C4-2B (cell line): ENCODE measurements around the gene DOCK3.
"Not testable (repeated sequence)": the region's sequence is repeated elsewhere in the genome, so short reads cannot be mapped to it uniquely, and the experiment has no call there.

Experiments used
- H3K27ac ChIP-seq: fragments of 450-650 bp; 2 replicates; pipeline ENCODE4 v1.5.1; 2017
- ZFX ChIP-seq: fragments of 450-650 bp; IDR thresholded peaks from 2 replicates; pipeline ENCODE4 v1.6.1; 2017
- TF ChIP-seq, protein P1 (sequence below): fragments of 450-650 bp; conservative IDR thresholded peaks from 2 replicates; pipeline ENCODE4 v1.5.1; 2017; ENCODE audit warnings: mild to moderate bottlenecking

DOCK3 gene

DNA sequence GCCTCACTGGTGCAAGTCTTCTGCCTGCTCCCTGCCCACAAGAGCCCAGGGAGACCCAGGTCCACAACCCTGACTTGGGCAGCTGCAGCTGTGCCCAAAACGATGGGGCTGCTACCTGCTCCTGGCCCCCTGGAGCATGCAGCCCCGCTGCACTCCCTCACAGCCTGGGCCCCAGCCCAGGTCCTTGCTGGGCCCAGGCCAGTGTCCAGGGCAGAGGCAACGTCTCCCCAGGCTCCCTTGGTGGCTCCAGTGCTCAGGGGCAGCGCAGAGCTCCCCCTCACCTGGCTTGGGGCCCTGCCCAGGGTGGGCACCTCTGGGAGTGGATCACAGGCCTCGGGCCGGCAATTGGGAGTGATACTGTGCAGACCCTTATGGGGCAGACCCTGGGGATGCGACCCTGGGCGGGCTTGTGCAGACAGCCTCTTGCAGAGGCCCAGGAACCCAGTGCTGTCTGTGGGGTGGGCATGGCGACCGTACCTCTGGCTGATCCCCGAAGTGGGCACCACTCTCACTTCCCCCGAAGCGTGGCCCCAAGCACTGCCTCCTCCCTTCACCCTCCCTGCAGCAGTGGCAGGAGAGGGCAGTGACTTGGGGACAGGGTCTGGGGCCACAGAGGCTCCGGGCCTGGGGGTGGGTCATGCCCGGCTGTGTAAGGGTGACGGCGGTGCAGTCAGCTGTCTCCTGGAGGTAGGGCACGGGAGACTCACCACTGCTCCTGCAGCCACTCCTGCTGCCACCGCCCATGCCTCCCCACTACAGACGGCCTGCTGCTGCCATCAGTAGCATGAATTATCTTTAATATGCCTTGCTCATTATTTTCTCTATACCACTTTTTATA lies 255.9 kb downstream of the DOCK3 start:
- no peak overlapping the region for H3K27ac ChIP-seq
- no peak for TF ChIP-seq ZFX
- TF ChIP-seq, protein P1, sequence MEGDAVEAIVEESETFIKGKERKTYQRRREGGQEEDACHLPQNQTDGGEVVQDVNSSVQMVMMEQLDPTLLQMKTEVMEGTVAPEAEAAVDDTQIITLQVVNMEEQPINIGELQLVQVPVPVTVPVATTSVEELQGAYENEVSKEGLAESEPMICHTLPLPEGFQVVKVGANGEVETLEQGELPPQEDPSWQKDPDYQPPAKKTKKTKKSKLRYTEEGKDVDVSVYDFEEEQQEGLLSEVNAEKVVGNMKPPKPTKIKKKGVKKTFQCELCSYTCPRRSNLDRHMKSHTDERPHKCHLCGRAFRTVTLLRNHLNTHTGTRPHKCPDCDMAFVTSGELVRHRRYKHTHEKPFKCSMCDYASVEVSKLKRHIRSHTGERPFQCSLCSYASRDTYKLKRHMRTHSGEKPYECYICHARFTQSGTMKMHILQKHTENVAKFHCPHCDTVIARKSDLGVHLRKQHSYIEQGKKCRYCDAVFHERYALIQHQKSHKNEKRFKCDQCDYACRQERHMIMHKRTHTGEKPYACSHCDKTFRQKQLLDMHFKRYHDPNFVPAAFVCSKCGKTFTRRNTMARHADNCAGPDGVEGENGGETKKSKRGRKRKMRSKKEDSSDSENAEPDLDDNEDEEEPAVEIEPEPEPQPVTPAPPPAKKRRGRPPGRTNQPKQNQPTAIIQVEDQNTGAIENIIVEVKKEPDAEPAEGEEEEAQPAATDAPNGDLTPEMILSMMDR: no peak

DNA sequence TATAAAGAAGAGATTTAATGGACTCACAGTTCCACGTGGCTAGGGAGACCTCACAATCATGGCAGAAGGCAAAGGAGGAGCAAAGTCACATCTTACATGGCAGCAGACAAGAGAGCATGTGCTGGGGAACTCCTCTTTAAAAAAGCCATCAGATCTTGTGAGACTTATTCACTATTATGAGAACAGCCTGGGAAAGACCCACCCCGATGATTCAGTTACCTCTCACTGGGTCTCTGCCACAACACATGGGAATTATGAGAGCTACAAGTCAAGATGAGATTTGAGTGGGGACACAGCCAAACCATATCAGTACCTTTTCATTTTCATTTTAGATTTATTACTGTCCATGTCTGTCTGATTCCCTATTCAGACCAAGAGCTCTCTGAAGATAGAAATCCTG lies 258.2 kb downstream of the DOCK3 start:
- H3K27ac ChIP-seq: not testable (repeated sequence)

DNA sequence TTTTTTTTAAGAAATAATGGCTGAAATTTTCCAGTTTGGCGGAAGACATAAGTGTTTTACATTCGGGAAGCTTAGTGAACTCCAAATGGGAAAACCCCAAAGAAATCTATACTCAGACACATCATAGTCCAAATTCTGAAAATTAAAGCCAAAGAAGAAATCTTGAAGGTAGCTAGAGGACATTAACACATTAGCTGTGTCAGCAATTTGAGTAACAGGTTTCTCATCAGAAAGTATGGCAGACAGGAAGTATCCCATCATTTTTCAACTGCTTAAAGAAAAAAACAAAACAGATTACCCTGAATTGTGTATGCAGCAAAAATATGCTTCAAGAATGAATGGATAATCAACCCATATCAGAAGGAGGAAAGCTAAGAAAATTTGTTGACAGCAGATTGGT lies 261.7 kb downstream of the DOCK3 start:
- H3K27ac ChIP-seq: no peak overlapping the region
- no peak for TF ChIP-seq ZFX
- TF ChIP-seq, protein P1: no peak

DNA sequence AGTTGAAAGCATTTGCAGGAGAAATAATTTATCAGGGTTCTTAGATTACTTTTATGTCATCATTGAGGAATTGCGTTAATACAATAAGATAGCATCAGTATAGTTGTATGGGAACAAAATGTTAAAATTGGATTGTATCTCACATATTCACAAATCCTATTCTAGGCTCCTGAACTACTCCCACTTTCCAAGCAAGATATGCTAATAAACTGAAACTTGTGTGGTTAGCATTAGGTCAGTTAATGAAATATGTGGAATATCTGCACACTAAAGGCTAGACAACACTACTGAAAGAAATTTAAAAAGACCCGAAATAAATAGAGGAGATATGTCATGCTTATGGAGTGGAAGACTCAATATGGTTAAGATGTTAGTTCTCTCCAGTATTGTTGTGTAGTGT lies 272.7 kb downstream of the DOCK3 start:
- TF ChIP-seq, protein P1: no peak
- TF ChIP-seq ZFX: no peak
- no peak overlapping the region for H3K27ac ChIP-seq

DNA sequence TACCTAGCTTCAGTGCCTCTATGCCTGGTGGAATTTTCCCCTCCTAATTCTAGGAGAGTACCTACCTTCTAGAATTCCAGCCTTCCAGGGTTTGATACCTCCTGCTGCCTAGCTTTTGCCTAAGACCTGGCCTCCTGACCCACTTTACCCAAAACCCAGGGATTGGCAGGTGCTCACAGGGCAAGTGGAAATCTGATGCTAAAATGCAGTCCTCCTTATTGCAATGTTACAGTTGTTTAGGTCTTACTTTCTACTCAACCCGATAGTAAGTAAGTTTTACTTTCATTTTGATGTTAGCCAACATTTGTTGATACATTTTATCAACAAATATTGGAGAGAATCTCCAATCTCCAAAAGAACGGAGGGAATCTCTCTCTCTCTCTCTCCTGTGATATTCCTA lies 275.9 kb downstream of the DOCK3 start:
- no peak overlapping the region for H3K27ac ChIP-seq

DNA sequence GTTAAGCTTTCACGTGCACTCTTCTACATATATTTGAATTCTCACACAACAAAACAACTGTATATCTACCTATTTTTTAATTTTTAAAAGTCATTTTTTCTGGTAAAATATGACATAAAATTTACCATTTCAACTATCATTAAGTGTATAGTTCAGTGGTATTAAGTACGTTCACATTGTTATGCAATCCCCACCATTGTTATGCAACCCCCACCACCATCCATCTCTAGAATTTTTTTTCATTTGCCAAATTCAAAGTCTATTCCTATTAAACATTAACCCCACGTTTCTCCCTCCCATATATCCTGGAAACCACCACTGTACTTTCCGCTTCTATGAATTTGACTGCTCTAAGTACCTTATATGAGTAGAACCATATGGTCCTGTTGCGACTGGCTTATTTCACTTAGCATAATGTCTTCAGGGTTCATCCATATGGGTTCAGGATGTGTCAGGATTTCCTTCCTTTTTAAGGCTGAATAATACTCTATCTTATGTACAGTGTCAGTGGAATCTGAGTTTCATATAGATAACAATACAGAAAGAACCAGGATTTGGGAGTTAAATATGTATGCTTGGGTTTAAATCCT lies 279.2 kb downstream of the DOCK3 start:
- H3K27ac ChIP-seq: no peak overlapping the region
- TF ChIP-seq ZFX: no peak
- TF ChIP-seq, protein P1: no peak

More for the DNA sequence above, 275.9 kb downstream of the DOCK3 start:
- TF ChIP-seq, protein P1: no peak
- no peak for TF ChIP-seq ZFX

DNA sequence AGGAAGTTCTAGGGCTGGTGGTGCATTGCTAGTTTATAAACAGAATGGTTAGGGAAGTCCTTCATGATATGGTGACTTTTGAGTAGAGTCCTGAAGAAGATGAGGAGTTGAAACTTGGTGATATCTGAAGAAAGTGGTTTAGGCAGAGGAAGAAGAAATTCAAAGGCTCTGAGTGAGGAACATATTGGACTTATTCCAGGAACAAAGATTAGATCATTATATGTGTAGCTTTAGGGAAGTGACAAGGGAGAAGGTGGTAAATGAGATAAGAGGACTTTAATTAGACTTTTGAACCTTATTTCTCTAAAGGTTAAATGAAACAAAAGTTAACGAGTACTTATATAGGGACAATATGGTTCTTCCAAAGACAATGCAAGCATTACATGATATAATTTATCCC lies 286.7 kb downstream of the DOCK3 start:
- TF ChIP-seq, protein P1: no peak
- H3K27ac ChIP-seq: no peak overlapping the region

DNA sequence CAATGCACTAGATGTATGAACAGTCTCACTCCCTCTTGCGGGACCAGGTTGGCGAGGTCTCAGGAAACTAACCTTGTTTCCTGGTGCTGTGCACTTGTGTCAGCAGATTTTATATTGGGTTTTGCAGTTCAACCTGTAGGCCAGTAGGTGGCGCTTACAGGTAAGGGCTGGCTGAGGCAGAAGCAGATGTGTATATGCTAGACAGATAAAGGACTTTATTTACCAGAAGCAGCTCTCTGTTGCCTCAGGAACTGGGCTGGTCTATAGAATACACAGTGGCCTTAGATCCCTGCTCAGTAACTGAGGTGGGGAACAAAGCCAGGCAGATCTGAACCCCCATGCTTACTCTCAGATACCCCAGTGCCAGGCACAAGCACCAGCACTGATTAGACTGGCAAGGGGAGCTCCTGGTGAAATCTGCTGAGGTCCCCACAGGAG lies 296.8 kb downstream of the DOCK3 start:
- TF ChIP-seq, protein P1: peak; percentile 92
- no peak for TF ChIP-seq ZFX
- no peak overlapping the region for H3K27ac ChIP-seq
